NCI-H446 (cell line): ENCODE results near the gene BICRA.
"Not testable (repeated sequence)": the region's sequence is repeated elsewhere in the genome, so short reads cannot be mapped to it uniquely, and the experiment has no call there.

Experiments
- DNase-seq, 2 experiments: peaks; one replicate each; lab custom pipeline; 2025; lab: John Stamatoyannopoulos, UW

BICRA gene

DNA sequence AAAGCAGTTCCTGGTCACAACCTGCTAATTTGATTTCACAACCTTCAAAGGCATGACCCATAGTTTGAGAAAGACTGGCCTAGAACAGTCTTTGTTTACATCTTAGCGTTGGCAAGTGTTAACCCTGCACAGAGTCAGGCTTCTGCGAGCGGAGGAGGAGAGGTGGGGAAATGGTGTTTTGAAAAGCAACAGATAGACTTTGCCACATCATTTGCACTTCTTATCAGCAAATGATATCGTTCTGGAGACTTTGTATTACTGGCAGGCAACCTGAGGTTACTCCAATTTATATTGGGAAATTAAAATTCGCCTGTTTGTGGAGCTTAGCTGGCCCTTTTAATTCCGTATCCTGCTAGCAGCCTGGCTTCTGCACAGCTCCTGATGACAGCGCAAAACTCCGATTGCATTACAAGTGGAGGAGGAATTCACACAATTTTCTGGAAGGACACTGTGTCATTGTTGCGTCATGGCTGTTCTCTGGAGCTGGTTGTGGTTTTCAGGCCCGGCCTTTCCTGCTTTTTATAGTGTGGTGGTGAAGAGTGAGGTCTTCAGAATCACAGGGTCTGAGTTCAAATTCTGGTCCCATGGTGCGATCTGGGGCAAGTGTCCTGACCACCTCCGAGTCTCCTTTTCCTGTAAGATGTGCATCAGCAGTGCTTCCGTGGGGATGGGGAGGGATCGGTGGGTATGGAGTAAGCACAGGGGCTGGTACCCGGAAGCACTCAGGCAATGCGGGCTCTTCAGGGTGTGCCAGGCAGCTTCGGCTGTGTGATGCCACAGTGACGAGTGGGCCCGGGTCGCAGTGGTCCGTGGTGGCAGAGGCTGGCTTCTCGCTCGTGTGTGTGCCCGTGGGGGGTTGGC, 55.2 kb downstream of the BICRA start:
- DNase-seq: no peak

DNA sequence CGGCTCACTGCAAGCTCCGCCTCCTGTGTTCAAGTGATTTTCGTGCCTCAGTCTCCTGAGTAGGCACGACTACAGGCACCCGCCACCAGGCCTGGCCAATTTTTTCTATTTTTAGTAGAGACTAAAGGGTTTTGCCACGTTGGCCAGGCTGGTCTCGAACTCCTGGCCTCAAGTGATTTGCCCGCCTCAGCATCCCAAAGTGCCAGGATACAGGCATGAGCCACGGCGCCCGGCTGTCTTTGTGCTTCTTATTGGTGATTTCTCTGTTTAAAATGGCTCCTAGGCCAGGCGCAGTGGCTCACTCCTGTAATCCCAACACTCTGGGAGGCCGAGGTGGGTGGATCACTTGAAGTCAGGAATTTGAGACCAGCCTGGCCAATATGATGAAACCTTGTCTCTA, 59.6 kb downstream of the BICRA start:
- not testable (repeated sequence) for DNase-seq

DNA sequence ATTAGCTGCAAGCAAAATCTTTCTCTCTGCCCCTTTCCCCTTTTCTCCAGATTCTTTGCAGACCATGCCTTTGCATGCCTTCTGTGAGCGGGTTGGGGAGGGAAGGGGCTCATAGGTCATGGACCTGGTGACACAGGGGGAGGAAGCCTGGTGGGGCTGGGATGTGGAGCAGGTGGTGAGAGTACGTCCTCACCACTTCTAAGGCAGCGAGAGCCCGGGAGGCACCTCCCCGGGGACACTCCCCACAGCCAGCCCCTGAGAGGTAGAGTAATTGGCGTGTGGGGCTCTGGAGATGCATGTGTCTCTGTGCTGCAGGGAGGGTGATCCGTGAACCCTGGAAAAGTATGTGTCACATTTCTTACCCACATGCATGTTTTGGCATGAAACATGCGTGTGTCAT, 61.8 kb downstream of the BICRA start:
- no peak for DNase-seq

DNA sequence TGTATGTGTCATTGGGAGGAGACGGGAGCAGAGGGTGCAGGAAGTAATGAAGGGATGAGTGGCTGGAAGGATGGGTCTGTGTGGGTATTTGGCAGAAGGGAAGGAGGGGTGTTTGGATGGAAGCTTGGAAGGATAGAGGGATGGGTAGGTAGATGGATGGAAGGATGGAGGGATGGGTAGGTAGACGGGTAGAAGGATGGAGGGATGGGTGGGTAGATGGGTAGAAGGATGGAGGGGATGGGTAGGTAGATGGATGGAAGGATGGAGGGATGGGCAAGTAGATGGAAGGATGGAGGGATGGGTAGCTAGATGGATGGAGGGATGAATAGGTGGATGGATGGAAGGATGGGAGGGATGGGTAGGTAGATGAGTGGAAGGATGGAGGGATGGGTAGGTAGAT, 62.6 kb downstream of the BICRA start:
- DNase-seq: no peak

DNA sequence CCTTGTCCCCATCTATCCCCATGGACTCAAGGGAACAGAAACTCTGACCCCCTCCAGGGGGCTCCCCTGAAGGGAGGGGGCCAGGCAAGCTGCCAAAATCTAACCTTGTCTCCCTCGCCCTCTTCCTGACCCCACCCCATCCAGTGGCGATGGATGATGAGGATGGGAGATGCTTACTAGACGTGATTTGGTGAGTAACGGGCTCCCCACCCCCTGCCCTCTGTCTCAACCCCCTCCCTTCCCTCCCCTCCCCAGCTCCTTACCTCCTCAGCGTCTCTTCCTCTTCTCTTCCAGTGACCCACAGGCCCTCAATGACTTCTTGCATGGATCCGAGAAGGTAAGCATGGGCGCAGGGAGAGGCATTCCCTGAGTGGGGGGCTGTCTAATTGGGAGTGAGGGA, 64.5 kb downstream of the BICRA start:
- DNase-seq: no peak

- DNase-seq: peak in 1 of 2 experiments; percentile 19
Measured at GRCh38 chr19:47674548-47674947, 65.6 kb downstream of the BICRA start.

DNA sequence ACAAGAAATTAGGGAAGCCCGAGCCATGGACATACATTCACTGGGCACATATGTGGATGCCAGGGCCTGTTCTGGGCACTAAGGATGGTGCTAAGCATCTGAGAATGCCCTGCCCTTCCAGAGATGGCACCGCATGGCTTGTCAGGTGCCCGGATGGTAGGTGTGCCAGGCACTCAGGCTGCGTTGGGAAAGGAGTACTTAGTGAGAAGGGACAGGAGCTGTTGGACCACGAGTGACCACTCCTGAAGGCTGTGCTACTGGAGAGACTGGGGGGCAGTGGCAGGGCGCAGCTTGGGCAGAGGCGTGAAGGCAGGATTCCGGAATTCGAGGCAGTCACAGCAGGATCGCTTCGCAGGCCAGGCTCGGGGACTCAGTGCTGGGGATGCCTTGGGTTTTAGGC, 66.3 kb downstream of the BICRA start:
- no peak for DNase-seq

- no peak for DNase-seq
Measured at GRCh38 chr19:47675859-47676258, 66.9 kb downstream of the BICRA start.

DNA sequence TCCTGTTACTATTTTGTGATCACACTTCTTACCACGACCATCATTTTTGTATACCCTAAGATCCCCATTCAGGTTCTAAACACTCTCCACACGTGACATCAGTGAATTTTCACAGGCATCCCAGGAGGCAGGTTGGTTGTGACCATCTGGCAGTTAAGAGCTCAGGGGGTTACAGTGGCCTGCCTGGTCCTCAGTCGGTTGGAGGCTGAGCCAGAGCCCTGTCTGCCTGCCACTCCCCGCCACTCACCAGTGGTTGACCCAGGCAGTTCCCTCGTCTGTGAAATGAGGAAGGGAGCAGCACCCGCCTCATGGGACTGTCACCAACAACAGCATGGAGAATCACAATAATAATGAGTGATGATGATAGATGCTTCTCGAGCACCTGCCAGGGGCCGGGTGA, 67.9 kb downstream of the BICRA start:
- DNase-seq: no peak

DNA sequence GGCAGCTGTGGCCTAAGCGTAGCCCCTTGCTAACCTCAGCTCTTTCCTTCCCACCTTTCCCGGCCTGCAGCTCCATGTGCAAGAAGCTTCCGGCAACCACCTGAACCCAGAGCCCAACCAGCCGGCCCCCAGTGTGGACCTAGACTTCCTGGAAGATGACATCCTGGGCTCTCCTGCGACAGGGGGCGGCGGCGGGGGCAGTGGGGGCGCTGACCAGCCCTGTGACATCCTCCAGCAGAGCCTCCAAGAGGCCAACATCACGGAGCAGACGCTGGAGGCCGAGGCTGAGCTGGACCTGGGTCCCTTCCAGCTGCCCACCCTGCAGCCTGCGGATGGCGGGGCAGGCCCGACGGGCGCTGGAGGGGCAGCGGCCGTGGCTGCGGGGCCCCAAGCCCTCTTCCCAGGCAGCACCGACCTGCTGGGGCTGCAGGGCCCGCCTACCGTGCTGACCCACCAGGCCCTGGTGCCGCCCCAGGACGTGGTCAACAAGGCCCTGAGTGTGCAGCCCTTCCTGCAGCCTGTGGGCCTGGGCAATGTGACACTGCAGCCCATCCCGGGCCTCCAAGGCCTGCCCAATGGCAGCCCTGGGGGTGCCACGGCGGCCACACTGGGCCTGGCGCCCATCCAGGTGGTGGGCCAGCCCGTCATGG, 70.4 kb downstream of the BICRA start:
- DNase-seq: no peak

- DNase-seq: no peak
Measured at GRCh38 chr19:47679922-47680857, 71.3 kb downstream of the BICRA start.

DNA sequence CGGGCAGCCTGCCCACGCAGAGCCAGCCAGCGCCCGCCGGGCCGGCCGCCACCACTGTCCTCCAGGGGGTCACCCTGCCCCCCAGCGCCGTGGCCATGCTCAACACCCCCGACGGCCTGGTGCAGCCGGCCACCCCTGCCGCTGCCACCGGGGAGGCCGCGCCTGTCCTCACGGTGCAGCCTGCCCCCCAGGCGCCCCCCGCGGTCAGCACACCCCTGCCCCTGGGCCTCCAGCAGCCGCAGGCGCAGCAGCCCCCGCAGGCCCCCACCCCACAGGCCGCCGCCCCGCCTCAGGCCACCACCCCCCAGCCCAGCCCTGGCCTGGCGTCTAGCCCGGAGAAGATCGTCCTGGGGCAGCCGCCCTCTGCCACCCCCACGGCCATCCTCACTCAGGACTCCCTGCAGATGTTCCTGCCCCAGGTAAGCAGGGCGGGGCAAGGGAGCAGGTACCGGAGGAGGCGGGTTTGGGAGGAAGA, 72.0 kb downstream of the BICRA start:
- no peak for DNase-seq

- no peak for DNase-seq
Measured at GRCh38 chr19:47681388-47681787, 72.5 kb downstream of the BICRA start.

- DNase-seq: no peak
Measured at GRCh38 chr19:47681936-47682335, 73.0 kb downstream of the BICRA start.

- DNase-seq: no peak
Measured at GRCh38 chr19:47682939-47683338, 74.0 kb downstream of the BICRA start.

DNA sequence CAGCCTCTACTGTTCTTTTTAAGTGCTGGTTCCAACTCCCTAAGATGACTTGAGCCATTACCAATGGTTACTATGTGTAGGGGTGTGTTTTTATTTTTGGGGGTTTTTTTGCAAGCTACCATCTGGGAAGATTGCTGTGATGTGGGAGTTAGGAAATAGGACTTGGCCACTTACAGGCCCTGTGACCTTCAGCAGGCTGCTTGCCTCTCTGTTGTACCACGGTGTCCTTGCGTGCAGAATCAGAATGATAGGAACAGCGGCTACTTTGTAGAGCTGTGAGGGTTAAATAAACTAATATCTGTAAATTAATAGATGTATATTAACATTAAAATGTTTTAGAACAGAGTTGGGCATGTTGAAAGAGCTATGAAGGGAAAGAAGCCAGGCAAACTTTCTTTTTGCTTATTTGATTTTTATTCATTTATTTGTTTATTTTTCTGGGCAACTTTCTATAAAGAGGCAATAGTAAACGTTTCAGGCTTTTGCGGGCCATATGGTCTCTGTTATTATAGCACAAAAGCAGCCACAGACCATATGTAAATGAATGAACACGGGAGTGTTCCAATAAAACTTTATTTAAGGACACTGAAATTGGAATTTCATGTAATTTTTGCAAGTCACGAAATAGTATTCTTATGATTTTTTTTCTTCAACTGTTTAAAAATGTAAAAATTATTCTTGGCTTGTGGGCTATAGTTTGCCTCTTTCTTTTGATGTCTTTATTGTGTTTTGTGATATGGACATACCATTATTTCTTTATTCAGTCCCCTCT, 77.9 kb downstream of the BICRA start:
- DNase-seq: no peak

DNA sequence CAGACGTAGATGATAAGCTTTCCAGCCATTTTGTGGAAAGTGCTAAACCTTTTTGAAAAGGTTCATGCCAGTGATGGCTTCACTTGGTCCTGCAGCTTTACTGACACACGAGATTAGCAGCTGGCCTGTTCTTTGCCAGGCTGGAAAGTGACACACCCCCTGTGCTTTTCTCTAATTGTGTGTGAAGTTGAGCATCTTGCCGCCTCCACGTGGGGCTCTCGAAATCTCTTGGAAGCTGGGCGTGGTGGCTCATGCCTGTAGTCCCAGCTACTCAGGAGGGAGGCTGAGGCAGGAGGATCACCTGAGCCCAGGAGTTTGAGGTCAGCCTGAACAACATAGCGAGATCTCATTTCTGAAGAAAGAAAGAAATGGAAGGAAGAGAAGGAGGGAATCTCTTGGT, 79.0 kb downstream of the BICRA start:
- DNase-seq: no peak

DNA sequence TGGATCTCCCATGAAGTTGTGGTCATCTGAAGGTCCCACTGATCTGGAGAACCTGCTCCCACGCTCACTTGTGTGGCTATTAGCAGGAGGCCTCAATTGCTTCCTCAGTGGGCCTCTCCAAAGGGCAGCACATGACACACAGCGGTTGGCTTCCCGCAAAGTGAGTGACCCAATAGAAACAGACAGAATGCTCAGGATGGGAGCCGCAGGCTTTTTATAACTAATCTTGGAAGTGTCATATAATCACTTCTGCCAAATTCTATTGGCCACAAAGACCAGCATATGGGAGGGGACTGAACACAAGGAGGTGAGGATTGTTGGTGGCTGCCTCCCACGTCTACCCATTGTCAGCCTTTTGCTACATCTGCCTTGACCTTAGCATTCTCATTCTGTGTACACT, 82.2 kb downstream of the BICRA start:
- no peak for DNase-seq

DNA sequence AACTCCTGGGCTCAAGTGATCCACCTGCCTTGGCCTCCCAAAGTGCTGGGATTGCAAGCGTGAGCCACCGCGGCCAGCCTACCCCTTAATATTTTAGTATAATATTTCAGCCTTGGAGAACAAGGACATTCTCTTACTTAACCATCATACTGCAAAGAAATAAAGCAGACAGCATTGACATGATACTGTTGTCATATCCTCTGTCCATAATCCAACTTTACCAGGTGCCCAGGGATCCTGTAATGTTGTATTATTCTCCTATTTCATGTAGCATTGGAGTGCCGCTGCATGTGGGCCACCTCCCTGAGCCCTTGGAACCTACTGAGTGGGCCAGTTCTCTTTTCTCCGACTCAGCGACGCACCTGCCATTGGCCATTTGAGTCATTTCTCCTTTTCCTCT, 82.8 kb downstream of the BICRA start:
- no peak for DNase-seq

GRCh38 chr19:47693489-47693888, 84.6 kb downstream of the BICRA start:
- no peak for DNase-seq

GRCh38 chr19:47693903-47694302, 85.0 kb downstream of the BICRA start:
- no peak for DNase-seq
